K562 (cell line): ENCODE results near the gene LIPH. TPM values are rescaled to one million over a fixed set of nuclear protein-coding genes. Genes with fewer than 3 reads are reported as not detected.
A peak's percentile ranks its signal among the peaks of the same experiment; 100 is the strongest.

Experiments used
- ATAC-seq: fragments of 200-7000 bp; cut with Tn5 transposase; 3 replicates; pipeline ENCODE4 v1.9.1; 2020; ENCODE audit warnings: moderate library complexity
- BruUV-seq: library from RNA; stranded (reverse); fragments of 400-500 nt; replicated peaks from 2 replicates; lab custom pipeline; 2021; lab: Mats Ljungman, UMichigan
- CTCF ChIA-PET: fragments of 300-600 bp; formaldehyde crosslinking; extraction: SDS; loops from one replicate; lab custom pipeline; 2021; ENCODE audit warnings: low intra/inter-chr PET ratio; lab: Yijun Ruan, JAX
- POLR2A ChIA-PET: fragments of 300-600, 350-650 bp; sonication (Branson Sonifier 250); formaldehyde crosslinking; extraction: SDS; loops from one replicate; lab custom pipeline; 2021; ENCODE audit warnings: antibody characterized with exemption, inconsistent platforms; lab: Yijun Ruan, JAX
- DNase-seq, 4 experiments: peaks; one replicate each; pipeline versions ENCODE4 v3.0.0 to v3.0.0-alpha.2; 2011 to 2018; ENCODE audit warnings: low spot score in 3 of 4, mixed read lengths in 3 of 4; ENCODE audit errors: extremely low read depth in 1 of 4
- FAIRE-seq: peaks from 2 replicates; lab custom pipeline; 2011; peaks lifted over from hg19 to GRCh38; lab: Jason Lieb, UNC
- H2AFZ ChIP-seq: 2 replicates; pipeline ENCODE4 v1.6.0; 2011; ENCODE audit warnings: low read depth, low read length, control low read depth, inconsistent platforms
- H3K27ac ChIP-seq: fragments of 200-600 bp; 3 replicates; pipeline ENCODE4 v1.8.0; 2011; ENCODE audit warnings: low read depth, mild to moderate bottlenecking, control low read depth, inconsistent platforms, low read length, moderate library complexity, mixed read lengths; ENCODE audit errors: extremely low read depth
- H3K27me3 ChIP-seq, 2 experiments: fragments of 300-600 bp in 1 of 2; 2 replicates in 1 of 2; 3 replicates in 1 of 2; pipeline versions ENCODE4 v1.6.0 to v1.8.0; 2011; ENCODE audit warnings: inconsistent platforms in 2 of 2, low read length in 2 of 2, mild to moderate bottlenecking in 1 of 2, mixed read lengths in 1 of 2, moderate library complexity in 1 of 2; ENCODE audit not compliant: control insufficient read depth in 2 of 2, insufficient read depth in 2 of 2
- H3K36me3 ChIP-seq: fragments of 300-600 bp; 3 replicates; pipeline ENCODE4 v1.8.0; 2011; ENCODE audit warnings: mild to moderate bottlenecking, low read length, inconsistent platforms; ENCODE audit not compliant: control insufficient read depth, insufficient read depth
- H3K4me1 ChIP-seq, 2 experiments: fragments of 200-600 bp in 1 of 2; replicated peaks in 1 of 2; 2 replicates in 1 of 2; 3 replicates in 1 of 2; pipeline versions ENCODE4 v1.5.1 to v1.8.0; 2011; ENCODE audit warnings: inconsistent platforms in 2 of 2, low read length in 2 of 2, mild to moderate bottlenecking in 1 of 2, mixed read lengths in 1 of 2, moderate library complexity in 1 of 2; ENCODE audit not compliant: control insufficient read depth in 2 of 2, insufficient read depth in 2 of 2
- H3K4me2 ChIP-seq: 2 replicates; pipeline ENCODE4 v1.6.1; 2011; ENCODE audit warnings: low read length, control low read depth, inconsistent platforms, mixed read lengths; ENCODE audit not compliant: insufficient read depth
- H3K4me3 ChIP-seq: fragments of 200-600 bp; sonication (generic), shearing (Covaris generic); 2 replicates; pipeline ENCODE4 v1.5.1; 2016; ENCODE audit warnings: control low read depth, inconsistent platforms
- H3K79me2 ChIP-seq: fragments of 200-600 bp; 3 replicates; pipeline ENCODE4 v1.8.0; 2011; ENCODE audit warnings: low read length, inconsistent platforms; ENCODE audit not compliant: control insufficient read depth, insufficient read depth
- H3K9ac ChIP-seq, 2 experiments: 2 replicates each; pipeline versions ENCODE4 v1.6.0 to v1.6.1; 2011; ENCODE audit warnings: low read depth in 2 of 2, low read length in 2 of 2, control low read depth in 1 of 2, inconsistent platforms in 1 of 2, mild to moderate bottlenecking in 1 of 2, mixed read lengths in 1 of 2; ENCODE audit not compliant: insufficient read depth in 1 of 2
- H3K9me1 ChIP-seq: one replicate; pipeline ENCODE4 v1.6.0; 2011; ENCODE audit warnings: inconsistent platforms, mild to moderate bottlenecking, low read length, moderate library complexity; ENCODE audit not compliant: control insufficient read depth, insufficient read depth
- H3K9me3 ChIP-seq: replicated peaks from 2 replicates; pipeline ENCODE4 v1.5.1; 2011; ENCODE audit warnings: low read depth, low read length, inconsistent platforms; ENCODE audit not compliant: control insufficient read depth, insufficient read depth
- H4K20me1 ChIP-seq: replicated peaks from 2 replicates; pipeline ENCODE4 v1.6.1; 2011; ENCODE audit warnings: low read length, inconsistent platforms, mixed read lengths; ENCODE audit not compliant: control insufficient read depth, insufficient read depth
- SPI1 ChIP-seq: IDR thresholded peaks from 2 replicates; pipeline ENCODE4 v1.6.1; 2011; ENCODE audit warnings: low read depth, low read length, control low read depth, borderline replicate concordance
- ZBTB33 ChIP-seq: sonication (generic); formaldehyde crosslinking; IDR thresholded peaks from 2 replicates; pipeline ENCODE4 v1.8.1; 2023; ENCODE audit warnings: mild to moderate bottlenecking, missing genetic modification reagents
- WGBS: fragments of 100-300 bp; shearing (Covaris generic); methylation state at CpG from one replicate; pipeline ENCODE4 v1.1.6; 2016; ENCODE audit warnings: low coverage, mixed read lengths; ENCODE audit not compliant: insufficient coverage; ENCODE audit errors: missing lambda C conversion rate; 5-methylcytosine and 5-hydroxymethylcytosine counted together
- in situ Hi-C: fragments of 300-500 bp; cut with MboI; formaldehyde crosslinking; loops from 4 replicates; pipeline ENCODE4 v1.15.0; 2018; ENCODE audit warnings: inconsistent platforms, mixed read lengths
- intact Hi-C: fragments of 100-400 bp; cut with micrococcal nuclease; formaldehyde crosslinking; loops from 2 replicates; pipeline ENCODE4 v1.14.2; 2022
- polyA plus RNA-seq, 8 experiments: library from polyadenylated mRNA; depleted of rRNA in 4 of 8; stranded (reverse) in 5 of 8; unstranded in 3 of 8; fragments of >200 nt; fragmentation: Nextera tagmentation in 2 of 8; fragmentation: Illumina TruSeq in 1 of 8; extraction: Ambion mirVana in 2 of 8; extraction: Trizol in 1 of 8; gene quantifications; 2 replicates each; pipeline versions ENCODE4 v1.2.1 to v1.2.3, GENCODE V29; 2011 to 2014; ENCODE audit warnings: inconsistent platforms in 1 of 8, missing spikeins in 1 of 8
- total RNA-seq, 7 experiments: library from RNA; depleted of rRNA in 6 of 7; stranded (reverse); fragments of >200 nt in 6 of 7; fragmentation: Illumina TruSeq in 2 of 7; extraction: Trizol in 2 of 7; gene quantifications; 2 replicates each; pipeline versions ENCODE4 v1.2.1 to v1.2.3, GENCODE V29; 2011 to 2021; ENCODE audit warnings: low replicate concordance in 1 of 7

Gene LIPH
- total and polyA plus RNA-seq, 9 of the 15 experiments (the other 6 are each of a cell fraction or from before 2014, with no cell fraction given), result 0.73 to 1.8 (median 1.3) TPM

- no peak; the same call in 1 of the 3 replicates for ATAC-seq
- 72% methylated on average over 16 of the region's 19 CpGs for WGBS
- no TSS peak for BruUV-seq
- ChIA-PET POLR2A (interaction anchor here (0.6 to 1.6 kb wide), 3 partner anchors 10 to 20 kb away, joined by 3 to 7 read pairs (median 3); partner anchors contain the start of gene TMEM41A), CTCF (no interaction called here)
- no peaks in the 10 kb centered on the region for H3K36me3 ChIP-seq
- H2AFZ ChIP-seq, result peak overlapping the region; percentile 81
- H4K20me1 ChIP-seq, result no peaks in the 10 kb centered on the region
- no peaks in the 10 kb centered on the region for H3K9me1 ChIP-seq
- no peak overlapping the region for H3K27ac ChIP-seq
- FAIRE-seq, result no peak
- in situ Hi-C loops (no loop called here), intact Hi-C loops (no loop called here)
- no peak overlapping the region for H3K4me3 ChIP-seq
- no peak overlapping the region; a peak in 1 of 4 replicates for H3K9ac ChIP-seq
- H3K4me1 ChIP-seq, result peaks cover 10 to 13% of the 10 kb centered on the region in 2 experiments
- no peaks in the 10 kb centered on the region for H3K9me3 ChIP-seq
- TF ChIP-seq SPI1, result no peak
- TF ChIP-seq ZBTB33 (CRISPR knock-in tag), result 0 out of 2 replicates have a peak, but pooled peaks have one; percentile 16
- H3K4me2 ChIP-seq, result no peak overlapping the region
- DNase-seq, result no peak
- H3K79me2 ChIP-seq, result no peaks in the 10 kb centered on the region
- H3K27me3 ChIP-seq, result no peaks in the 10 kb centered on the region
These were observed 43.9 kb downstream of the LIPH start for GRCh38 chr3:185508335-185508991.
